ENCODE measurements around the gene GPR35. TPM values are rescaled to one million over a fixed set of nuclear protein-coding genes. Genes with fewer than 3 reads are reported as not detected.

The GPR35 gene
- total RNA-seq, 1 experiment from 2014 or later: 1.9 TPM

DNA sequence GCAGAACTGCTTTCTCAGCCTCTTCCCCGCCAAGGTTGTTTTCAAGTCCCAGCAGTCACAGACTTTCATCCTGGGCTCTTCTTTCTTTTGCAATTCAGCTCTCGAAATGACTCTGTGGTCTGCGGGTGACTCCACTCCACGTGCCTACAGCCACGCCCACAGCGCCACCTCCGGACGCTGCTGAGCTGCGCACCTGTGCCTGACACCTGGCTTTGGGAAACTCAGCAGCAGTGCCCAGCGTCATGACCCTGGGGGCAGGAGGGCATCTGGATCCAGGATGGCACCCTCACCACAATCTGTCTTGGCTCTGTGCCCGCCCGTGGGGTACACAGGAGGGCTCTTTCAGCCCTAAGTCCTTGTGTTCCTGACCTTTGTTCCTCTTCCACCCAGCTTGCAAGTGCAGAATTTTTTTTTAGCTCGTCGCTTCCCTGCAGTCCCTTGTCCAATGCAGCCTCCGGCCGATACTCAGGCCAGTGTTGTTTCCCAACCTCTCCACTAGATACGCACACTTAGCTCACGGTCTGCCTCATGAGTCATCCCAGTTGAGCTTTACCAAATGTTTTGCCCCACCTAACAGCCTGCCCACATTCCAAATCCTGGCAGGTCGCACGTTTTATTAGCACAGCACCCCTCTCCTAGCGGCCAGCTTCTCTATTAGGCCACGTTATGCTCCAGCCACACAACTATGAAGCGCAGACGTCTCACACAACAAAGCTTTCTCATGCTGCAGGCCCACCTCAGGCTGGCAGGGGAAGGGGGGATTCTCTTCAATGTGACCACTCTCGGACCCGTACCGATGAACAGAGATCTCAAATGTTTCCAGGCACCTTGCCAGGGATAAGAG, 45.3 kb upstream of the GPR35 start:
- Histone ChIP-seq H3K4me3 (ENCODE audit: low read length) (no peak overlapping the region), H3K36me3 (ENCODE audit: insufficient read depth, low read length) (no peaks in the 10 kb centered on the region; the same call in 1 of the 2 replicates), H4K20me1 (ENCODE audit: insufficient read depth, low read depth, low read length) (peaks cover 18% of the 10 kb centered on the region), H3K9me3 (ENCODE audit: low read length) (no peaks in the 10 kb centered on the region), H3K9ac (ENCODE audit: low read length) (peak overlapping the region; percentile 39; the same call in 1 of the 2 replicates), H3K27me3 (ENCODE audit: low read length) (no peaks in the 10 kb centered on the region), H3K79me2 (ENCODE audit: low read length) (peaks cover 53% of the 10 kb centered on the region), H3K27ac (ENCODE audit: low read length) (peak overlapping the region; percentile 53), H3K9me2 (replicated peaks; ENCODE audit: insufficient read depth, low read length) (no peaks in the 10 kb centered on the region), H2AFZ (ENCODE audit: low read length) (no peak overlapping the region), H3K4me2 (ENCODE audit: low read depth, low read length, poor library complexity, severe bottlenecking) (peak overlapping the region; percentile 18), H3K4me1 (ENCODE audit: low read length) (peaks cover 61% of the 10 kb centered on the region)
- peak; percentile 85 for DNase-seq

DNA sequence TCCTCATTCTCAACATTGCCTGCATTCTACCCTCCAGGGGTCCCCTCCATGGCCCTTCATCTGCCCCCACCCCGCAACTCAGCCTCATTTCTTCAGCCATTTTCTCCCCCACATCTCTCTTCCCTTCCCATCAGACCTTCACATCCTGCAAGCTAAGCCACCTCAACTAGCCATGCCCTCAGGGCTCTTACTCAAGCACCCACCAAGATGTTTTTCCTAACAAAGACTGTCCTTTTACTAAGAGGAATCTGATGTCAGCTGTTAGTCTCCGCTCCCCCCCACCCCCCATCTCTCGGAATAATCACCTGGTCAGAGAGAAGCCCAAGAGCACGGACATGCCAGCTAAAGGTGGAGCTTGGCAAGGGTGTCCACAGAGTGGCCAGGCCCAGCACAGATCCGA, 43.5 kb upstream of the GPR35 start:
- Histone ChIP-seq H3K9ac (ENCODE audit: low read length) (no peak overlapping the region), H3K27ac (ENCODE audit: low read length) (peak overlapping the region; percentile 98), H3K36me3 (ENCODE audit: insufficient read depth, low read length) (no peaks in the 10 kb centered on the region; the same call in 1 of the 2 replicates), H4K20me1 (ENCODE audit: insufficient read depth, low read depth, low read length) (peaks cover 18% of the 10 kb centered on the region), H3K79me2 (ENCODE audit: low read length) (peaks cover 60% of the 10 kb centered on the region), H3K9me2 (replicated peaks; ENCODE audit: insufficient read depth, low read length) (no peaks in the 10 kb centered on the region), H3K4me3 (ENCODE audit: low read length) (no peak overlapping the region), H2AFZ (ENCODE audit: low read length) (no peak overlapping the region), H3K4me1 (ENCODE audit: low read length) (peaks cover 66% of the 10 kb centered on the region), H3K4me2 (ENCODE audit: low read depth, low read length, poor library complexity, severe bottlenecking) (no peak overlapping the region), H3K9me3 (ENCODE audit: low read length) (no peaks in the 10 kb centered on the region), H3K27me3 (ENCODE audit: low read length) (no peaks in the 10 kb centered on the region)
- no peak for DNase-seq

DNA sequence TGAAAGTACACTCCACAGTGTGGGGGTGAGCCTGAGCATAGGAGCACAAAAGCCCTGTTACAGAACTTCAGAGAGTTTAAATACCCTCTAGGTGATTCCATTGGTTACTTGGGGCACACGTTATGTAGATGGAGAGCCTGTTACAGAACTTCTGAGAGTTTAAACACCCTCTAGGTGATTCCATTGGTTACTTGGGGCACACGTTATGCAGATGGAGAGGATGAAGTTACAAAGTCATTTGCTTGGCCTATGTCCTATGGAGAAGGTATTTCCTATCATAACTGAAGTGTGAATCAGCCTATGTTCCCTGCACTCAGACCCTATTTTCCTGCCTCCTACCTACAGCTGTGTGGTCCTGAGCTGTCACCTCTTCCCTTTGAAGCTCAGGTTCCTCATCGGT, 42.5 kb upstream of the GPR35 start:
- H3K27me3 ChIP-seq (ENCODE audit: low read length): no peaks in the 10 kb centered on the region
- no peak overlapping the region for H3K4me3 ChIP-seq (ENCODE audit: low read length)
- DNase-seq: no peak
- H3K9ac ChIP-seq (ENCODE audit: low read length): no peak overlapping the region; the same call in 1 of the 2 replicates
- peaks cover 70% of the 10 kb centered on the region for H3K79me2 ChIP-seq (ENCODE audit: low read length)
- H3K4me1 ChIP-seq (ENCODE audit: low read length): peaks cover 73% of the 10 kb centered on the region
- H3K36me3 ChIP-seq (ENCODE audit: insufficient read depth, low read length): no peaks in the 10 kb centered on the region; the same call in 1 of the 2 replicates
- no peak overlapping the region for H2AFZ ChIP-seq (ENCODE audit: low read length)
- H3K9me2 ChIP-seq (replicated peaks; ENCODE audit: insufficient read depth, low read length): no peaks in the 10 kb centered on the region
- no peak overlapping the region for H3K4me2 ChIP-seq (ENCODE audit: low read depth, low read length, poor library complexity, severe bottlenecking)
- peak overlapping the region; percentile 98 for H3K27ac ChIP-seq (ENCODE audit: low read length)
- peaks cover 28% of the 10 kb centered on the region for H4K20me1 ChIP-seq (ENCODE audit: insufficient read depth, low read depth, low read length)
- H3K9me3 ChIP-seq (ENCODE audit: low read length): no peaks in the 10 kb centered on the region

DNA sequence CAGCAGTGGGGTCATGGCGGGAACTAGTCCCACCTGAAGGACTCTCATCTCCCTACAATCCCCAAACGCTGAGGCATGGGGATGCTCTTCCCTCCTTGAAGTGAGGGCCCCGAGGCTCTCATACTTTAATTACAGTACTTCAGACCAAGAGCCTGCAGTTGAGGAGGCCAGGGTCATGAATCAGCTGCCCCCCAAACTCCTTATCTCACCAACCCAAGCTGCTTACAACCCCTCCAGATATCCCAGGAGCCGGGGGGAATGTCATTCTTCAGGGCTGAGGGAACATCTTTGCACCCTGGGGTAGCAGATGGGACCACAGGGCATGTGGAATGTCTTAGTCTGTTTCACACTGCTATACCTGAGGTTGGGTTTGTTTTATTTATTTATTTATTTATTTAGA, 41.5 kb upstream of the GPR35 start:
- Histone ChIP-seq H3K27ac (ENCODE audit: low read length) (peak overlapping the region; percentile 98), H4K20me1 (ENCODE audit: insufficient read depth, low read depth, low read length) (peaks cover 37% of the 10 kb centered on the region), H3K4me3 (ENCODE audit: low read length) (no peak overlapping the region), H3K4me2 (ENCODE audit: low read depth, low read length, poor library complexity, severe bottlenecking) (peak overlapping the region; percentile 86), H3K9me3 (ENCODE audit: low read length) (no peaks in the 10 kb centered on the region), H3K36me3 (ENCODE audit: insufficient read depth, low read length) (no peaks in the 10 kb centered on the region; the same call in 1 of the 2 replicates), H3K9me2 (replicated peaks; ENCODE audit: insufficient read depth, low read length) (no peaks in the 10 kb centered on the region), H3K9ac (ENCODE audit: low read length) (no peak overlapping the region), H3K27me3 (ENCODE audit: low read length) (no peaks in the 10 kb centered on the region), H3K4me1 (ENCODE audit: low read length) (peaks cover 83% of the 10 kb centered on the region), H2AFZ (ENCODE audit: low read length) (no peak overlapping the region), H3K79me2 (ENCODE audit: low read length) (peaks cover 75% of the 10 kb centered on the region)
- DNase-seq: no peak

DNA sequence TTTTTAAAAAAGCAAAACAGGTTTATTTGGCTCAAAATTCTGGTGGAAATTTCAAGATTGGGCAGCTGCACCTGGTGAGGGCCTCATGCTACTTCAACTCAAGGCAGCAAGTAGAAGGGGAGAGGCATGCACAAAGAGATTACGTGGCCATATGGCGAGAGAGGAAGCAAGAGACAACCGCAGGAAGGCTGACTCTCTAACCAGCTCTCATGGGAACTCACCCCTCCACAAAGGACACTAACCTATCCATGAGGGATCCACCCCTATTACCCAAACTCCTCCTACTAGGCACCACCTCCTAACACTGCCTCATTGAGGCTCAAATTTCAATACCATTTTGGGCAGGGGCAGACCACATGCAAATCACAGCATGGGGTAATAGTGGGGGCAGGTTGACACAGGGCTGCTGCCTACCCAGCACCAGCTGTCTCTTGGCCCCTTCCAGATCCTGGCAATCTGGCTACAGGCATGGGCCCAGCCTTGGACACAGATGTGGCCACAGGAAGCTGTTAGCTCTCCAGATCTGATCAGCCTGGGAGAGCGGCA, 40.7 kb upstream of the GPR35 start:
- Histone ChIP-seq H3K79me2 (ENCODE audit: low read length) (peaks cover 77% of the 10 kb centered on the region), H3K9ac (ENCODE audit: low read length) (peak overlapping the region; percentile 93), H3K9me3 (ENCODE audit: low read length) (no peaks in the 10 kb centered on the region), H3K36me3 (ENCODE audit: insufficient read depth, low read length) (no peaks in the 10 kb centered on the region; the same call in 1 of the 2 replicates), H3K27ac (ENCODE audit: low read length) (peak overlapping the region; percentile 98), H4K20me1 (ENCODE audit: insufficient read depth, low read depth, low read length) (peaks cover 31% of the 10 kb centered on the region), H3K4me1 (ENCODE audit: low read length) (peaks cover 77% of the 10 kb centered on the region), H3K9me2 (replicated peaks; ENCODE audit: insufficient read depth, low read length) (no peaks in the 10 kb centered on the region), H3K27me3 (ENCODE audit: low read length) (no peaks in the 10 kb centered on the region), H2AFZ (ENCODE audit: low read length) (no peak overlapping the region), H3K4me2 (ENCODE audit: low read depth, low read length, poor library complexity, severe bottlenecking) (peak overlapping the region; percentile 86), H3K4me3 (ENCODE audit: low read length) (peak overlapping the region; percentile 83)
- peak; percentile 97 for DNase-seq

DNA sequence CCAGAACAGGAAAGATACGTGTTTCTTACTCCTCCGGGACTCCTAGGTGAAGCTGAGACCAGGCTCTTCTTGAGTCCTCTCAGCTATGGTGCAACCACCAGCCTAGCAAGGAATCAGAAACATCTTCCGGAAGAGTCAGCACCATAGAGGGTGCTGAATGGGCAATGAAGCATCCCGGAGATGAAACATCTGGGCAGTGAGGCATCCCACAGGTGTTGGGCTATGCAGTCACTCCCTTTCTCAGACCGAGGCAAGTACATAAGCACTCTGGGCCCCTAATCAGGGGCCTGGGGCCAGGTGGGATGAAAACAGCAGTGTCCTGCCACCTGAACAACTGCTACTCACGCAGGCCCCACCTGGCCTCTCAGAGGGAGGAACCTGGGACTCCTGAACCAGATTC, 40.2 kb upstream of the GPR35 start:
- Histone ChIP-seq H3K9me3 (ENCODE audit: low read length) (no peaks in the 10 kb centered on the region), H3K4me2 (ENCODE audit: low read depth, low read length, poor library complexity, severe bottlenecking) (peak overlapping the region; percentile 86), H4K20me1 (ENCODE audit: insufficient read depth, low read depth, low read length) (peaks cover 26% of the 10 kb centered on the region; the same call in 1 of the 2 replicates), H3K9me2 (replicated peaks; ENCODE audit: insufficient read depth, low read length) (no peaks in the 10 kb centered on the region), H3K27me3 (ENCODE audit: low read length) (no peaks in the 10 kb centered on the region), H3K9ac (ENCODE audit: low read length) (peak overlapping the region; percentile 93), H2AFZ (ENCODE audit: low read length) (no peak overlapping the region), H3K36me3 (ENCODE audit: insufficient read depth, low read length) (no peaks in the 10 kb centered on the region; the same call in 1 of the 2 replicates), H3K27ac (ENCODE audit: low read length) (peak overlapping the region; percentile 98), H3K4me1 (ENCODE audit: low read length) (peaks cover 71% of the 10 kb centered on the region), H3K4me3 (ENCODE audit: low read length) (peak overlapping the region; percentile 83), H3K79me2 (ENCODE audit: low read length) (peaks cover 77% of the 10 kb centered on the region)
- DNase-seq: peak; percentile 89

DNA sequence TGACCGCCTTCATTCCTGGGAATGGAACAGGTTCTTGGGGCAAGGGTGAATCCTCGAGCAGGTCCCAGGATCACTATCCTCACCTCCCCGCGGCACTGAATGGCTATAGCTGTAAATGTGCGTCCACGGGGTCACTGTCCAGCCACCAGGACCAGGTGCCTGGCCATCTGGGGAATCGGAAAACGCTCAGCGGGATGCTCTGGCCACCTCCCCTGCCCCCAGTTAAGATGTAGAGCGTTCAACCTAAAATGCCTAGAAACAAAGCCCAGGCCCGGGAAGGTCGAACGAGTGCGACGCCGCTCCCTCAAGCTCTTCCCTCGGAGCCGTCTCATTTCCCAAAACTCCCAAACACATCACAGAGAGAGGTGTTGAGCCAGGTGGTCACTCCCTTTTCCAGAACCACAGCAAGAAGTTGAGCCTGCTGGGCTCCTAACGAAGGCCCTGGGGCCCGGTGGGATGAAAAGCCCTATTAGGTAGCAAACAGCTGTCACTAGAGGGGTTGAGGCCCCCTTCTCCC, 39.5 kb upstream of the GPR35 start:
- no peaks in the 10 kb centered on the region; the same call in 1 of the 2 replicates for H3K36me3 ChIP-seq (ENCODE audit: insufficient read depth, low read length)
- peaks cover 65% of the 10 kb centered on the region for H3K4me1 ChIP-seq (ENCODE audit: low read length)
- peak overlapping the region; percentile 98 for H3K27ac ChIP-seq (ENCODE audit: low read length)
- H3K4me3 ChIP-seq (ENCODE audit: low read length): peak overlapping the region; percentile 83
- no peaks in the 10 kb centered on the region for H3K27me3 ChIP-seq (ENCODE audit: low read length)
- DNase-seq: no peak
- H3K9me3 ChIP-seq (ENCODE audit: low read length): no peaks in the 10 kb centered on the region
- no peak overlapping the region for H2AFZ ChIP-seq (ENCODE audit: low read length)
- peaks cover 77% of the 10 kb centered on the region for H3K79me2 ChIP-seq (ENCODE audit: low read length)
- peaks cover 21% of the 10 kb centered on the region; the same call in 1 of the 2 replicates for H4K20me1 ChIP-seq (ENCODE audit: insufficient read depth, low read depth, low read length)
- H3K9me2 ChIP-seq (replicated peaks; ENCODE audit: insufficient read depth, low read length): no peaks in the 10 kb centered on the region
- peak overlapping the region; percentile 86 for H3K4me2 ChIP-seq (ENCODE audit: low read depth, low read length, poor library complexity, severe bottlenecking)
- H3K9ac ChIP-seq (ENCODE audit: low read length): peak overlapping the region; percentile 93
